Activated CD4-positive, alpha-beta T cell treated with anti-CD3 and anti-CD28 coated beads, Interleukin-2, amount 10 ng/mL, durations not matched to agents 24 days and 14 days (primary cell): ENCODE data around the gene PGS1. TPM values are rescaled to one million over a fixed set of nuclear protein-coding genes. Genes with fewer than 3 reads are reported as not detected.

Experiments used
- DNase-seq: peaks from one replicate; pipeline ENCODE4 v3.0.0; 2022
- H3K27ac Mint-ChIP-seq: one replicate; pipeline ENCODE4 v1.8.0; 2022; ENCODE audit warnings: mild to moderate bottlenecking, mixed read lengths
- H3K27me3 Mint-ChIP-seq: one replicate; pipeline ENCODE4 v1.8.0; 2022; ENCODE audit warnings: mixed read lengths
- H3K36me3 Mint-ChIP-seq: one replicate; pipeline ENCODE4 v1.8.0; 2022; ENCODE audit warnings: low read depth, mild to moderate bottlenecking, mixed read lengths
- H3K4me1 Mint-ChIP-seq: one replicate; pipeline ENCODE4 v1.8.0; 2021; ENCODE audit warnings: mixed read lengths
- H3K4me3 Mint-ChIP-seq: one replicate; pipeline ENCODE4 v1.8.0; 2022; ENCODE audit warnings: mild to moderate bottlenecking, moderate library complexity, mixed read lengths
- H3K9me3 Mint-ChIP-seq: one replicate; pipeline ENCODE4 v1.8.0; 2021; ENCODE audit warnings: mixed read lengths
- intact Hi-C: fragments of 100-400 bp; cut with micrococcal nuclease; formaldehyde crosslinking; loops from one replicate; pipeline ENCODE4 v1.15.1; 2023
- total RNA-seq: library from RNA; stranded (reverse); gene quantifications from 2 replicates; pipeline ENCODE4 v1.2.3, GENCODE V29; 2022

PGS1 gene
- total RNA-seq, 1 donor from 2014 or later = 67.8 TPM

DNA sequence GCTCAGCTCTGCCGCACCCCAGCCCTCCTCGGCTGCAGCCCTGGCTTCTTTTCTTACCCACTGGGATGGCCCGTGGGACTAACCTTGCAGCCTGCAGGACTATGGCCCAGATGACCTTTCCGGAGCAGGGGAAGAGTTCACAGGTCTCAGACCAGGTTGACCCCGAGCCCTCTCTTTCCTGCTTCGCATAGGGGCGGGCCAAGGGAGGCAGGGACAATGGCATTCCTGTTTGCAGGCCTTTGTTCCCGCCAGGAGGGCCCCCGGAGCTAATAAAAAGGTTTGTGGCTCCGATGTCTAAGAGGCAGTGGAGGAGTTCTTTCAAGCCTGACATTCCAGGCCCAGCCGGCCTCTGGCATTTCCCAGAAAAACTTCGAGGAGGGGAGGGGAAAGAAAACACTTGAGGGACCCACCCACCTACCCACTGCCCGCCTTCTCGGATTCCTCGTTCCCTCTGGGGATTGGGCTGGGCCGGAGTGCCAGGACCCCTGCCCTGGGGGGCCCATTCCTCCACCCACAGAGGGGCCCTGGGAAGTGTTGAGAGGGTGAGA is 12.8 kb upstream of the PGS1 start:
- no peak overlapping the region for H3K27ac Mint-ChIP-seq
- H3K9me3 Mint-ChIP-seq = no peaks in the 10 kb centered on the region
- no peak for DNase-seq
- peaks cover 27% of the 10 kb centered on the region for H3K4me1 Mint-ChIP-seq
- H3K27me3 Mint-ChIP-seq = peaks cover 3% of the 10 kb centered on the region
- H3K4me3 Mint-ChIP-seq = no peak overlapping the region
- intact Hi-C loops = no loop called here
- H3K36me3 Mint-ChIP-seq = no peaks in the 10 kb centered on the region

GRCh38 chr17:78366109-78366848 is 12.2 kb upstream of the PGS1 start:
- Mint-ChIP-seq H3K4me1 (peaks cover 20% of the 10 kb centered on the region), H3K9me3 (no peaks in the 10 kb centered on the region), H3K4me3 (no peak overlapping the region), H3K27me3 (peaks cover 3% of the 10 kb centered on the region), H3K36me3 (no peaks in the 10 kb centered on the region), H3K27ac (no peak overlapping the region)
- DNase-seq = no peak
- intact Hi-C loops = no loop called here

DNA sequence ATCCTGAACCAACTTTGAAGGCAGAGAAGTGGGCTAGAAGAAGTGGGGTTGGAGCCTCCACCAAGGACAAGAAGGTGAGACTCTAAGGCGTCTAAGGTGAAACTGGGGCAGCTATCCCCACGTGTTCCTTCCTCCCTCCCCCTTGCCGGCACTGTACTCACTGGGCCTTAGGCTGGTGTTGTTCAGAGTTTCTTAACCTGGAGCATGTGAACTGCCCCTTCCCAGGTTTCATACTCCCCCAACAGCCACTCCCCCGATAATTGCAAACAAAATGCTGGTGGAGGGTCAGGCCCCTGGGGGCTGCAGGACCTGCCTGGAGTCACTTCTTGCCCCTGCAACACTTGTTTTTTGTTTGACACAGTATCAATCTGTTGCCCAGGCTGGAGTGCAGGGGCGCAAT is 11.3 kb upstream of the PGS1 start:
- intact Hi-C loops = no loop called here
- peaks cover 20% of the 10 kb centered on the region for H3K4me1 Mint-ChIP-seq
- no peaks in the 10 kb centered on the region for H3K36me3 Mint-ChIP-seq
- no peak overlapping the region for H3K4me3 Mint-ChIP-seq
- H3K27ac Mint-ChIP-seq = no peak overlapping the region
- H3K27me3 Mint-ChIP-seq = peaks cover 3% of the 10 kb centered on the region
- no peaks in the 10 kb centered on the region for H3K9me3 Mint-ChIP-seq
- no peak for DNase-seq

- Mint-ChIP-seq H3K27me3 (peaks cover 3% of the 10 kb centered on the region), H3K27ac (no peak overlapping the region), H3K4me1 (peaks cover 14% of the 10 kb centered on the region), H3K36me3 (no peaks in the 10 kb centered on the region), H3K4me3 (no peak overlapping the region), H3K9me3 (no peaks in the 10 kb centered on the region)
- DNase-seq = no peak
- intact Hi-C loops = no loop called here
Measured at GRCh38 chr17:78368348-78368747, 10.1 kb upstream of the PGS1 start.

- peaks cover 14% of the 10 kb centered on the region for H3K4me1 Mint-ChIP-seq
- DNase-seq = no peak
- H3K4me3 Mint-ChIP-seq = no peak overlapping the region
- H3K36me3 Mint-ChIP-seq = no peaks in the 10 kb centered on the region
- H3K27me3 Mint-ChIP-seq = peaks cover 3% of the 10 kb centered on the region
- H3K9me3 Mint-ChIP-seq = no peaks in the 10 kb centered on the region
- intact Hi-C loops = no loop called here
- H3K27ac Mint-ChIP-seq = no peak overlapping the region
Measured at GRCh38 chr17:78368854-78369495, 9.5 kb upstream of the PGS1 start.

DNA sequence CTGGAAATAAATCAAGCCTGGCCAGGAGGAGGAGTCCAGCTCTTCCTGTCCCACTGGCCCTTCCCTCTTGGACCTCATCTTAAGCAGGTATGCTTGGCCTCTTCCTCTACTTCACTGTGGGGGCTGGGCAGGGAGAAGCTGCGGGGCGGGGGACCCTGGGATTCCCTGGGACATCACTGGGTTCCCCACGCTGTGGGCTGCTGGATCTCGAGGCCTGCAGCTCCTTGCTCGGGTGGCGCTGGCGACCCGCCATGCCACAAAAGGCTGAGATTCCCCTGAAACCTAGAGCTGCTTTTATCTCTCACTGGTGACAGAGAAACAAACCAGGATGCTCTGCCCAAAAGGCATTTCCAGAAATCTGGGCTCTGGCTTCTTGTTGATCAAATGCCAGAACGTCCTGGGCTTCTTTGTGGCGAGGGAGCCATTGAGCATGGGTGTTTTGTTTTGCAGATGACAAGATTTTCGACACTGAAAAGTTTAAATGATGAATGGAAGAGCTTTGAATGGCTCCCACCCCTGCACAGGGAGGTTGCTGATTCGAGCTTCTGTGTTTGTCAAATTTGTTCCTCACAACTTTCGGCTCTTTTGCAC is 8.6 kb upstream of the PGS1 start:
- intact Hi-C loops = no loop called here
- no peak for DNase-seq
- peaks cover 9% of the 10 kb centered on the region for H3K4me1 Mint-ChIP-seq
- peaks cover 3% of the 10 kb centered on the region for H3K27me3 Mint-ChIP-seq
- no peak overlapping the region for H3K4me3 Mint-ChIP-seq
- H3K36me3 Mint-ChIP-seq = no peaks in the 10 kb centered on the region
- no peak overlapping the region for H3K27ac Mint-ChIP-seq
- H3K9me3 Mint-ChIP-seq = no peaks in the 10 kb centered on the region

DNA sequence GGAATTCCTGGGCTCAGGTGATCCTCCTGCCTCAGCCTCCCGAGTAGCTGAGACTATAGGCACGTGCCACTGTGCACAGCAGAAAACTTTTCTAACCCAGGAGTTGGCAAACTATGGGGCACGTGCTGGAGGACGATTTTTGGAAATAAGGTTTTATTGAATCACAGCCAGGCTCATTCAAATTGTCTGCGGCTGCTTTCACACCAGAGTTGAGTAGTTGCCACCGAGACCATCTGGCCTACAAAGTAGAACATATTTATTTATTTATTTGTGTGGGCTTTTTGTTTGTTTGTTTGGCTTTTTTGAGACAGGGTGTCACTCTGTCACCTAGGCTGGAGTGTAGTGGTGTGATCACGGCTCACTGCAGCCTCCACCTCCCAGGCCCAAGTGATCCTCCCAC is 7.4 kb upstream of the PGS1 start:
- Mint-ChIP-seq H3K4me3 (no peak overlapping the region), H3K36me3 (no peaks in the 10 kb centered on the region), H3K4me1 (peaks cover 5% of the 10 kb centered on the region), H3K27me3 (peaks cover 2% of the 10 kb centered on the region), H3K27ac (no peak overlapping the region), H3K9me3 (no peaks in the 10 kb centered on the region)
- DNase-seq = no peak
- intact Hi-C loops = no loop called here

- no peak overlapping the region for H3K27ac Mint-ChIP-seq
Measured at GRCh38 chr17:78372841-78373240, 5.6 kb upstream of the PGS1 start.

GRCh38 chr17:78374189-78374588 is 4.3 kb upstream of the PGS1 start:
- Mint-ChIP-seq H3K27ac (no peak overlapping the region), H3K4me1 (peaks cover 12% of the 10 kb centered on the region), H3K36me3 (peaks cover 3% of the 10 kb centered on the region), H3K4me3 (no peak overlapping the region), H3K27me3 (no peaks in the 10 kb centered on the region), H3K9me3 (no peaks in the 10 kb centered on the region)
- no peak for DNase-seq
- intact Hi-C loops = no loop called here

More at GRCh38 chr17:78372841-78373240, 5.6 kb upstream of the PGS1 start:
- H3K4me3 Mint-ChIP-seq = no peak overlapping the region
- no peaks in the 10 kb centered on the region for H3K36me3 Mint-ChIP-seq
- no peaks in the 10 kb centered on the region for H3K9me3 Mint-ChIP-seq
- DNase-seq = no peak
- no peaks in the 10 kb centered on the region for H3K27me3 Mint-ChIP-seq
- peaks cover 9% of the 10 kb centered on the region for H3K4me1 Mint-ChIP-seq
- intact Hi-C loops = no loop called here

- H3K36me3 Mint-ChIP-seq = peaks cover 5% of the 10 kb centered on the region
- no peaks in the 10 kb centered on the region for H3K9me3 Mint-ChIP-seq
- H3K27me3 Mint-ChIP-seq = no peaks in the 10 kb centered on the region
- no peak overlapping the region for H3K27ac Mint-ChIP-seq
- H3K4me3 Mint-ChIP-seq = no peak overlapping the region
- H3K4me1 Mint-ChIP-seq = peaks cover 14% of the 10 kb centered on the region
- no peak for DNase-seq
- intact Hi-C loops = no loop called here
Measured at GRCh38 chr17:78374631-78375274, 3.7 kb upstream of the PGS1 start.

- intact Hi-C loops = no loop called here
- Mint-ChIP-seq H3K4me3 (no peak overlapping the region), H3K4me1 (peaks cover 20% of the 10 kb centered on the region), H3K27me3 (no peaks in the 10 kb centered on the region), H3K27ac (no peak overlapping the region), H3K9me3 (no peaks in the 10 kb centered on the region), H3K36me3 (peaks cover 10% of the 10 kb centered on the region)
- DNase-seq = no peak
Measured at GRCh38 chr17:78375401-78376151, 2.9 kb upstream of the PGS1 start.

- Mint-ChIP-seq H3K9me3 (no peaks in the 10 kb centered on the region), H3K4me1 (peaks cover 25% of the 10 kb centered on the region), H3K36me3 (peaks cover 12% of the 10 kb centered on the region), H3K27ac (peak overlapping the region; percentile 59), H3K27me3 (no peaks in the 10 kb centered on the region), H3K4me3 (no peak overlapping the region)
- intact Hi-C loops = no loop called here
- no peak for DNase-seq
Measured at GRCh38 chr17:78376161-78376560, 2.3 kb upstream of the PGS1 start.

GRCh38 chr17:78377858-78378224 is 608 bp upstream of the PGS1 start:
- peaks cover 23% of the 10 kb centered on the region for H3K36me3 Mint-ChIP-seq
- H3K4me3 Mint-ChIP-seq = peak overlapping the region; percentile 92
- no peaks in the 10 kb centered on the region for H3K9me3 Mint-ChIP-seq
- intact Hi-C loops = loop anchor here (1.0 kb wide), 2 partner anchors 14 to 18 kb away; partner anchors contain the start of gene SOCS3
- peak; percentile 64 for DNase-seq
- peaks cover 39% of the 10 kb centered on the region for H3K4me1 Mint-ChIP-seq
- H3K27ac Mint-ChIP-seq = peak overlapping the region; percentile 88
- no peaks in the 10 kb centered on the region for H3K27me3 Mint-ChIP-seq
